ENCODE measurements around the gene NOTCH1.

NOTCH1 gene

GRCh38 chr9:136501686-136502085, 44.2 kb downstream of the NOTCH1 start:
- no peak for DNase-seq (ENCODE audit: low read depth in 2 of 2)

GRCh38 chr9:136499935-136500910, 45.6 kb downstream of the NOTCH1 start:
- no peak for DNase-seq (ENCODE audit: low read depth in 2 of 2)

GRCh38 chr9:136499071-136499934, 46.5 kb downstream of the NOTCH1 start:
- DNase-seq (ENCODE audit: low read depth in 2 of 2) = no peak

- DNase-seq (ENCODE audit: low read depth in 2 of 2) = no peak
Observed at GRCh38 chr9:136497916-136498695, 47.7 kb downstream of the NOTCH1 start.

GRCh38 chr9:136496801-136497620, 48.8 kb downstream of the NOTCH1 start:
- no peak for DNase-seq (ENCODE audit: low read depth in 2 of 2)

GRCh38 chr9:136496181-136496580, 49.7 kb downstream of the NOTCH1 start:
- DNase-seq (ENCODE audit: low read depth in 2 of 2) = no peak

GRCh38 chr9:136495238-136495800, 50.5 kb downstream of the NOTCH1 start:
- no peak for DNase-seq (ENCODE audit: low read depth in 2 of 2)

GRCh38 chr9:136494531-136495215, 51.2 kb downstream of the NOTCH1 start:
- no peak for DNase-seq (ENCODE audit: low read depth in 2 of 2)

- no peak for DNase-seq (ENCODE audit: low read depth in 2 of 2)
Observed at GRCh38 chr9:136494012-136494411, 51.8 kb downstream of the NOTCH1 start.

GRCh38 chr9:136493567-136493971, 52.3 kb downstream of the NOTCH1 start:
- DNase-seq (ENCODE audit: low read depth in 2 of 2) = no peak

GRCh38 chr9:136492978-136493522, 52.8 kb downstream of the NOTCH1 start:
- no peak for DNase-seq (ENCODE audit: low read depth in 2 of 2)

GRCh38 chr9:136489731-136490130, 56.1 kb downstream of the NOTCH1 start:
- DNase-seq (ENCODE audit: low read depth in 2 of 2) = no peak

GRCh38 chr9:136488247-136489214, 57.3 kb downstream of the NOTCH1 start:
- peak; percentile 58 to 73 for DNase-seq (ENCODE audit: low read depth in 2 of 2)

GRCh38 chr9:136487672-136488071, 58.2 kb downstream of the NOTCH1 start:
- no peak for DNase-seq (ENCODE audit: low read depth in 2 of 2)

- no peak for DNase-seq (ENCODE audit: low read depth in 2 of 2)
Observed at GRCh38 chr9:136486823-136487620, 58.8 kb downstream of the NOTCH1 start.

- DNase-seq (ENCODE audit: low read depth in 2 of 2) = no peak
Observed at GRCh38 chr9:136486131-136486530, 59.7 kb downstream of the NOTCH1 start.

Data from stimulated activated CD4-positive, alpha-beta T cell treated with anti-CD3 and anti-CD28 coated beads, Interleukin-4, amount 100 ng/mL, for 48 hours (primary cell).